Bone marrow (tissue), 2 donors: ENCODE results near the gene TOMM22.

Experiments
- DNase-seq, 2 donors: peaks; one replicate each; lab custom pipeline; 2025; lab: John Stamatoyannopoulos, UW

The TOMM22 gene

DNA sequence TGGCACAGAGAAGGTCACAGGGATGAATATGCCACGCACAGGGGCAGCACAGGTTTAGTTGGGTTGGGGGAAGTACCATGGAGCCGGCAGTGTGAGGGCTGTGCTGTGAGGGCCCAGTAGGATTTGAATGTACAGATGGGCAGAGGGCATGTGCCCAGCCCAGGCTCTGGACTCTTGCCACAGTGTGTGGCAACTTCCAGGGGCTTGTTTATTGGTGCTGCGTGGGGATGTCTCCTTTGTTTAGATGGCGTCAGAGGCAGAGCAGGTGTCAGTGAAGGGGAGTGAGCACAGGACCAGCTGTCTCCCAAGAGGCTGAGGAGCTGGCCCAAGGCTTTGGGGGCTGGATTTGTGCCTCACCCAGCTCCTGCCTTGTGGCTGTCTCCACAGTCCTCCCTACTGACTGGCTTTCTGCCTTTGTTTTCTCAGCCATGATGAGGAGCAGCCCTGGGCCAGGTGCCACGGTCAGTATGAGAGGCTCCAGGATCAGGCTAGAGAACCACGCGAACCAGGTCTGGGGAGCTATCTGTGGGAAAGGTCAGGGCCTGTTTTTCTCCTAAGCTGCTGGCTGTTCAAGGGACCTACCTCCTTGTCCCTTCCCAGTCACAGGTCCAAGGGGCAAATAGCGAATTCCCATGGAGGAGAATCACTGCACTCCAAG is 52.1 kb downstream of the TOMM22 start:
- no peak for DNase-seq

GRCh38 chr22:38734421-38735100 is 52.8 kb downstream of the TOMM22 start:
- DNase-seq, result no peak
